HPDE6-E6E7 (cell line): ENCODE results near the gene PPARG.
"Not testable (repeated sequence)": the region's sequence is repeated elsewhere in the genome, so short reads cannot be mapped to it uniquely, and the experiment has no call there.

Experiments
- DNase-seq: peaks from one replicate; pipeline ENCODE4 v3.0.0; 2011; ENCODE audit warnings: missing footprints; ENCODE audit errors: extremely low spot score

Gene PPARG

GRCh38 chr3:12379640-12380429 lies 91.0 kb downstream of the PPARG start:
- no peak for DNase-seq

DNA sequence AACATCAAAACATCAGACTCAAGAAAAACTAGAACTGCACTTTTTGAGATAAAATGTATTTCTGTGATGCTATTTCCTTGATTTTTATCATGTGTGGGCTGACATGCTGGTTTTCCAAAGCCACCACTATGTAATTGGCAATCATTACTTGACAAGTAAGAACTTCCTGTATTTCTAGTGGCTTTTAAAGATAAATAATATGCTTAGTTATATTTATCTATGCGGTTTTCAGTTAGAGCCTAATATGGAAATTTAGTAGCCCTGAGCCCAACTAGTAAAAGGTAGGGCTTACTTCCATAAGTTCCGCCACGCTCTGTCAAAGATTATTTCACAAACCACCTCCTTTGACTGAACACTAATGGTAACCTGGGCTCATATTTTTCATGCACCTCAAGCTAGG lies 91.6 kb downstream of the PPARG start:
- DNase-seq = no peak

DNA sequence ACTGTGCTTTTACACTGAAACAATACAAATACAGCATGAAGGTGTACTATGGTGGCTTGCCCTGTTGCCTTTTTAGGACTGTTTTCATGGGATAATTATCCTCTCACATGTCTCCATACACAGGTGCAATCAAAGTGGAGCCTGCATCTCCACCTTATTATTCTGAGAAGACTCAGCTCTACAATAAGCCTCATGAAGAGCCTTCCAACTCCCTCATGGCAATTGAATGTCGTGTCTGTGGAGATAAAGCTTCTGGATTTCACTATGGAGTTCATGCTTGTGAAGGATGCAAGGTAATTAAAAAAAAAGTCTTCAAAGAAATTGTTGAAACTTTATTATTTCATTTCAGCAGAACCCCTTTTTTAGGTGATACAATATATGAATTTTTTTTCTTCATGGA lies 92.3 kb downstream of the PPARG start:
- DNase-seq = no peak

GRCh38 chr3:12383218-12383617 lies 94.3 kb downstream of the PPARG start:
- DNase-seq = no peak

DNA sequence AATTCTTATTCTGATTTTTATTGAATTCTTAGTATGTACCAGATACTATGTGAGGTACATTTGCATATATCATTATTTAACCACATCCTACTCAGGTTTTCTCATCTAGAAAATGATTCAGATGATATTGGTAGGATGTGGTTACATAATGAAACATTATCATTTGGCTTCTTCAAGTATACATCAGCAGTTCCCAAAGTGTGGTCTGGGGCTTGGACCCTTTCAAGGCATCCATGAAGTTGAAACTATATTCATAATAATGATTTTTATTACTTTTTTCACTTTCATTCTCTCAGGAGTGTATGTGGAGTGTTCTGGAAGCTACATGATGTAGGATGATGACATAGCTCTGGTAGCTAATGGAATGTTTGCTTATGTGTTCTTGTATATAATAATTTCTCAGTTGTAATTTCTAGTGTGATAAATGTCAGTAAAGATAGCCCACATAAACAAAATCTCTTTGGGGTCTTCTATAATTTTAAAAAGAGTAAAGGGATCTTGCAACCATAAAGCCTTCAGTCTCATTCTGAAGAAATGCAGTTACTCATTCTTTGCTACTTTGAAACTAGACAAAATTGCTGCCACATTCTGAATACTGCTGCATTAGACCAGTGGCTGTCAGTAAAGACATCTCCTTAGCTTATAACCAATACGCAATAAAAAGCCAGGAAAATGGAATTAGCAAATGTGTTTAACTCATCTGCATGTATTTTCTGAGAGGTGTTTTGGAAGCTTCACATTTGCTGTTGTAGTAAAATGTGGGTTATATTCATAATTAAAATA lies 95.8 kb downstream of the PPARG start:
- DNase-seq = no peak

DNA sequence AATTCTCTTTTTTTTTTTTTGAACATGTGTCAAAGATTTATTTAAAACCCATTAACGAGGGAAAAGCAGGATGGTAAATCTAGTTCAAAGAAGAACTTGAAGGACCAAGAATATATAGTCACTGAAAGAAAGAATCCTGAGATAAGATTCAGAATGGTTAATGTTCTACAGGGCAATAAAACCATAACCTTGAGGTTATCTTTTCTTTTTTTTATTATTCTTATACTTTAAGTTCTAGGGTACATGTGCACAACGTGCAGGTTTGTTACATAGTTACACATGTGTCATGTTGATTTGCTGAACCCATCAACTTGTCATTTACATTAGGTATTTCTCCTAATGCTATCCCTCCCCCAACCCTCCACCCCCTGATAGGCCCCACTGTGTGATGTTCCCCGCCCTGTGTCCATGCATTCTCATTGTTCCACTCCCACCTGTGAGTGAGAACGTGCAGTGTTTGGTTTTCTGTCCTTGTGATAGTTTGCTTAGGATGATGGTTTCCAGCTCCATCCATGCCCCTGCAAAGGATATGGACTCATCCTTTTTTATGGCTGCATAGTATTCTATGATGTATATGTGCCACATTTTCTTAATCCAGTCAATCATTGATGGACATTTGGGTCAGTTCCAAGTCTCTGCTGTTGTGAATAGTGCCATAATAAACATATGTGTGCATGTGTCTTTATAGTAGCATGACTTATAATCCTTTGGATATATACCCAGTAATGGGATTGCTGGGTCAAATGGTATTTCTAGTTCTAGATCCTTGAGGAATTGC lies 97.8 kb downstream of the PPARG start:
- DNase-seq = not testable (repeated sequence)

GRCh38 chr3:12388185-12388584 lies 99.3 kb downstream of the PPARG start:
- DNase-seq = no peak

- no peak for DNase-seq
These were observed 103.4 kb downstream of the PPARG start for GRCh38 chr3:12392101-12392878.

DNA sequence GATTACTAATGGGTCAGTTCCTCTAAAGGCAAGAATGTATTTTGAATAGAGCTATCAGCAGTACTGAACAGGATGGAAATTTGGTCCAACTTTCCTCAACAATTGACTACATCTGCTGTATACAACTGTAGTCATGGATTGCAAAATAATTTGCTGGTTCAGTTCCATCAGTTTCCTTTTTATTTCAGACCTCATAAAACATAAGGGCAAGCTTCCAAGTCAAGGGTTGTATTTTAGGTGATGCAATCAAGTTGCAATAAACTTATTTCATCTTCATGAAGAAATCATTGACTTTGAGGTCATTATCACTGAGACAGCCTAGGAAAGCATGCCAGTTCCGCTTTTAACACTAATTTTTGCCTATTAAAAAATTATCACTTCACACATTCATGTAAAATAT lies 105.0 kb downstream of the PPARG start:
- no peak for DNase-seq

DNA sequence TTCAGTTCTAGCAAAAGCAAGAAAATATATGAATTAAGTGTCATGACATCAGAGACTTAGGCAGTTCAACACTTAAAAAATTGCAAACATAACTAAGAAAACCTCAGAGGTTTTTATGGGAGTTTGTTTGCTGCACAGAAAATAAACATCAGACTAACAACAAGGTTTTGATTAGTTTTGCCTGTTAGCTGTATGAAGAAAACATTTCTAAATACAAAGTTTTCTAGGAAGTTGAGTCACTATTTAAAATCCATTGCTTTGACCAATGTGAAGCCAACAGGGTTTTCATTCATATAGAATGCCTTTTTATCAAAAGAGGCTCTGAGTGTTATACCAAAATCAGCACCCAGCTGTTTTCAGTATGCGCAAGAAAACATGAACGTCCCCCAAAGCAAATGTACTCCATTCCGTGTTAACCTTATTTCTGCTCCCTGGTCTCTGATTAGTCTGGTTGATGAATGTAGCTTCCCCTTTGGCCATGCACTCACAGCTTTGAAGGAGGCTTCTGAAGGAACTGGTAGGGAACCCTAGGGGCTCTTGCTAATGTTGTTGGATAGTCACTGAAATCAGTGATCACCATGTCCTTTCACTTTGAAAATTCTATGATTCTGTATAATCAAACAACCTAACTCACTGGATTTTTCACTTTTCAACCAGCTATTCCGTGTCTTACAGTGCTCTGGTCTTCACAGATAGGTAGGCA lies 105.8 kb downstream of the PPARG start:
- DNase-seq = no peak

GRCh38 chr3:12395349-12396012 lies 106.6 kb downstream of the PPARG start:
- no peak for DNase-seq

DNA sequence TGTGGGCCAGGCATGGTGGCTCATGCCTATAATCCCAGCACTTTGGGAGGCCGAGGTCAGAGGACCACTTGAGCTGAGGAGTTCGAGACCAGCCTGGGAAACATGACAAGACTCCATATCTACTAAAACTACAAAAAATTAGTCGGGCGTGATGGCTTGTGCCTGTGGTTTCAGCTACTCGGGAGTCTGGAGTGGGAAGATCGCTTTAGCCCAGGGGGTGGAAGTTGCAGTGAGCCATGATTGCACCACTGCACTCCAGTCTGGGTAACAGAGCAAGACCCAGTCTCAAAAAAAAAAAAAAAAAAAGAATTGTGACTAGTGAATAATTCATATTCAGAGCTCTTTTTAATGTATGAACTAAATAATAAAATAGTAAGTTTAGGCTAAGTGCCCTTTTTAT lies 107.6 kb downstream of the PPARG start:
- DNase-seq = no peak

DNA sequence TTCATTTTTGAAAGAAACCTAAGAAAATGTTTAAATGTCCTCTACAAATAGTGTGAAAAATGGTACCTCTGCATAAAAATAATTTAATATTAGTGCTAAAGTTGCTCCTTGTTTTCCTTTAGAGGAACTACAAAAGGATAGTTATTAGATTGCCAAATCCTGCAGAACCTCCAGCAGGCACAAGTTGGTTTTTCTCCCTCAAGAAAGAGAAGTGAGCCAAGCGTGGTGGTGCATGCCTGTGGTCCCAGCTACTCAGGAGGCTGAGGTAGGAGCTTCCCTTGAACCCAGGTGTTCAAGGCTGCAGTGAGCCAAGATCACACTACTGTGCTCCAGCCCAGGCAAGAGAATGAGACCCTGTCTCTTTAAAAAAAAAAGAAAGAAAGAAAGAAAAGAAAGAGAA lies 110.4 kb downstream of the PPARG start:
- no peak for DNase-seq

GRCh38 chr3:12400616-12401194 lies 111.8 kb downstream of the PPARG start:
- DNase-seq = no peak

GRCh38 chr3:12401208-12401607 lies 112.3 kb downstream of the PPARG start:
- DNase-seq = no peak

GRCh38 chr3:12405432-12406272 lies 116.8 kb downstream of the PPARG start:
- no peak for DNase-seq

DNA sequence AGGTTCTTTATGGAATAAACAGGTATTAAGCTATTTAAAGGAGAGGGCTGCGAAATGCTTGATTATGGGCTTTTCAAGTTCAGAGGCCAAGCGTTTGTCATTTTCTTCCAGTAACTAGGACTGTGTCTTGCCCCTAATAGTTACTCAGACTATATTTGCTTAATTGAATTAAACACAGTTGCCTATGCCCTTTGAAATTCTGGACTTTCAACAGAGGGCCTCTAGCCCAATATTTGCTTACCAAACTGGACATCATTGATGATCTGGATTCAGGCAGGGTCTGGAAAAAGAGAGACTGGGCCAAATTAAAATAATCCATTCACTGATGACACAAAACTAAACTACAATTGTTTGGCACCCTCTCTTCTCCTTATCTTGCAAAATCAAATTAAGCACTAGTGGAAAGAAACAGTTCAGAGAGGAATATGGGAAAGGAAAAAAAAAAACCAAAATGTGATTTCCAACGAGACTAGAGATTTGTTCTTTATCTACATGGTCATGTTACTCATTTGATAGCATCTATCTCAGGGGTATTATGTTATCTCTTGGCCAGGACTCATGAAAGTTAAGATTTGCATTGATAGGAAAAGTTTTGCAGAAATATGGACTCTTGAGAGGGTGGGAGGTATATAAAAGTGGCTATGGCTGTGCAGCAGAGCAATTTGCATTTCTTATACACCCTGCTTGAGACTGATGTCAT lies 120.3 kb downstream of the PPARG start:
- no peak for DNase-seq
